Parathyroid adenoma (tissue), 2 donors: Measurements from ENCODE around the gene FUT6.

Experiments used
- H2AFZ ChIP-seq: fragments of 300-600 bp; sonication (generic); one replicate; pipeline ENCODE4 v1.7.0; 2017; ENCODE audit warnings: antibody characterized with exemption, mild to moderate bottlenecking
- H3K27ac ChIP-seq: fragments of 300-600 bp; sonication (generic); one replicate; pipeline ENCODE4 v1.7.0; 2017
- H3K27me3 ChIP-seq: fragments of 300-600 bp; sonication (generic); one replicate; pipeline ENCODE4 v1.7.0; 2017; ENCODE audit warnings: low read length; ENCODE audit not compliant: control insufficient read depth, insufficient read depth
- H3K36me3 ChIP-seq: fragments of 300-600 bp; sonication (generic); one replicate; pipeline ENCODE4 v1.7.0; 2017; ENCODE audit warnings: low read length; ENCODE audit not compliant: control insufficient read depth, insufficient read depth
- H3K4me1 ChIP-seq: fragments of 300-600 bp; sonication (generic); one replicate; pipeline ENCODE4 v1.7.0; 2017; ENCODE audit warnings: control low read depth
- H3K4me2 ChIP-seq: fragments of 300-600 bp; sonication (generic); one replicate; pipeline ENCODE4 v1.7.0; 2017; ENCODE audit warnings: low read length
- H3K4me3 ChIP-seq: fragments of 300-600 bp; sonication (generic); one replicate; pipeline ENCODE4 v1.7.0; 2017; ENCODE audit warnings: low read depth, low read length
- H3K79me2 ChIP-seq: fragments of 300-600 bp; sonication (generic); one replicate; pipeline ENCODE4 v1.7.0; 2017; ENCODE audit warnings: control low read depth
- H3K9ac ChIP-seq: fragments of 300-600 bp; sonication (generic); one replicate; pipeline ENCODE4 v1.7.0; 2017; ENCODE audit warnings: mild to moderate bottlenecking
- H3K9me3 ChIP-seq: fragments of 300-600 bp; sonication (generic); one replicate; pipeline ENCODE4 v1.7.0; 2017; ENCODE audit warnings: low read length; ENCODE audit not compliant: control insufficient read depth
- TF ChIP-seq, protein P1 (sequence below): fragments of 300-600 bp; sonication (generic); IDR thresholded peaks from one replicate; pipeline ENCODE4 v1.7.0; 2017; ENCODE audit warnings: antibody characterized with exemption, mild to moderate bottlenecking
- donor health status: primary hyperparathyroidism.

The FUT6 gene

DNA sequence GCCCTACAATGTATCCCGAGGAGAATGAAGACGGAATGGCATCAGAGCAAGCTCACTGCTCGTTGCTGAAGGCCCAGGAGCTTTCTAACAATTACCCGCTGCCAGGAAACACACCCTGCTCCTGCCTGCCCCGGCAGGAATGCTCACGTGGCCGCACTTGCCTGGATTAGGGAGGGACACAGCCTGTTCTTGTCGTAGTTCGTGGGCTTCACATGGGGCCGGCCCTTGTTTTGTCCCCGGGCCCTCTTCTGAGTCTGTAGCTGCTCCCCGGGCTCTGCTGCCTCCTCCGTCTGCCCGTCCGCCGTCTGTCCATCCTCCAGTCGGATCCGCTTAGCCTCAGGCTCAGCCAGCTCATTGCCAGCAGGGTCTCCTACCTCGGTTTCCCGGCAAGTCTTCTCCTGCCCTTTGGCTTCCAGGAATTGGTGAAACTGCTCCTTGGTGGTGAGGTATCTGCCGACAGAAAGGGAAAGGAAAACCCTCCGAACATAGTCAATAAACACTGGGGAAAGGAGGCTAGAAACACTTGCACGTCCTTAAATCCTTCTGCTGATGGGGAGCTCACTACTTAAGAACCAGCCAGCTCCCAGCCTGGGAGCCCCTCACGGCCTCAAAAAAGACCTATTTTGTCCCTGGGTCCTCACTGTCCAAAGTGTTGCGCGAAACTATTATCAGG, 49.5 kb downstream of the FUT6 start:
- H3K27ac ChIP-seq, result no peak overlapping the region
- no peak overlapping the region for H3K9ac ChIP-seq
- H3K4me2 ChIP-seq, result peak overlapping the region; percentile 76
- H2AFZ ChIP-seq, result peak overlapping the region; percentile 87
- no peaks in the 10 kb centered on the region for H3K27me3 ChIP-seq
- H3K36me3 ChIP-seq, result no peaks in the 10 kb centered on the region
- peak overlapping the region; percentile 90 for H3K4me3 ChIP-seq
- H3K4me1 ChIP-seq, result no peaks in the 10 kb centered on the region
- no peaks in the 10 kb centered on the region for H3K79me2 ChIP-seq
- TF ChIP-seq, protein P1, sequence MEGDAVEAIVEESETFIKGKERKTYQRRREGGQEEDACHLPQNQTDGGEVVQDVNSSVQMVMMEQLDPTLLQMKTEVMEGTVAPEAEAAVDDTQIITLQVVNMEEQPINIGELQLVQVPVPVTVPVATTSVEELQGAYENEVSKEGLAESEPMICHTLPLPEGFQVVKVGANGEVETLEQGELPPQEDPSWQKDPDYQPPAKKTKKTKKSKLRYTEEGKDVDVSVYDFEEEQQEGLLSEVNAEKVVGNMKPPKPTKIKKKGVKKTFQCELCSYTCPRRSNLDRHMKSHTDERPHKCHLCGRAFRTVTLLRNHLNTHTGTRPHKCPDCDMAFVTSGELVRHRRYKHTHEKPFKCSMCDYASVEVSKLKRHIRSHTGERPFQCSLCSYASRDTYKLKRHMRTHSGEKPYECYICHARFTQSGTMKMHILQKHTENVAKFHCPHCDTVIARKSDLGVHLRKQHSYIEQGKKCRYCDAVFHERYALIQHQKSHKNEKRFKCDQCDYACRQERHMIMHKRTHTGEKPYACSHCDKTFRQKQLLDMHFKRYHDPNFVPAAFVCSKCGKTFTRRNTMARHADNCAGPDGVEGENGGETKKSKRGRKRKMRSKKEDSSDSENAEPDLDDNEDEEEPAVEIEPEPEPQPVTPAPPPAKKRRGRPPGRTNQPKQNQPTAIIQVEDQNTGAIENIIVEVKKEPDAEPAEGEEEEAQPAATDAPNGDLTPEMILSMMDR, result no peak
- H3K9me3 ChIP-seq, result no peaks in the 10 kb centered on the region

DNA sequence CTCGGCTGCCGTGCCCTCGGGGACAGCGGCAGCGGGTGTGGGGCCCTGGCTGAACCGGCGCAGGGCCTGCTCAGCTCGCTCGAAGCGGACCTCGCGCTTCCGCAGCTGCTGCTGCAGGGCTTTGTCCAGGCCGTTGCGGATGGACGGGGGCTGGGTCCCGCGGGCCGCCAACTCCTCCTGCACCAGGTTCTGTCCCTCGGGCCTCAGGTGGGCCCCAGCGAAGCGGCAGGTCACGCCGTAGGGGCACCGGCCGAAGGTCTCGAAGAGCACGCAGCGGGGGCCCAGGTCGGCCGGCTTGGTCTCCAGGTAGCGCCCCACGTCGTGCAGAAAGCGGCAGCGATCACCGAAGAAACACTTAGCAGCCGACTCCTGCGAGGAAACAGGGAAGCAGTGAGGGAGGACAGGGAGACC, 50.1 kb downstream of the FUT6 start:
- Histone ChIP-seq H3K27ac (no peak overlapping the region), H3K4me3 (no peak overlapping the region), H3K79me2 (no peaks in the 10 kb centered on the region), H3K9me3 (no peaks in the 10 kb centered on the region), H3K36me3 (no peaks in the 10 kb centered on the region), H2AFZ (no peak overlapping the region), H3K4me1 (no peaks in the 10 kb centered on the region), H3K27me3 (no peaks in the 10 kb centered on the region), H3K4me2 (no peak overlapping the region), H3K9ac (no peak overlapping the region)
- TF ChIP-seq, protein P1, result no peak

DNA sequence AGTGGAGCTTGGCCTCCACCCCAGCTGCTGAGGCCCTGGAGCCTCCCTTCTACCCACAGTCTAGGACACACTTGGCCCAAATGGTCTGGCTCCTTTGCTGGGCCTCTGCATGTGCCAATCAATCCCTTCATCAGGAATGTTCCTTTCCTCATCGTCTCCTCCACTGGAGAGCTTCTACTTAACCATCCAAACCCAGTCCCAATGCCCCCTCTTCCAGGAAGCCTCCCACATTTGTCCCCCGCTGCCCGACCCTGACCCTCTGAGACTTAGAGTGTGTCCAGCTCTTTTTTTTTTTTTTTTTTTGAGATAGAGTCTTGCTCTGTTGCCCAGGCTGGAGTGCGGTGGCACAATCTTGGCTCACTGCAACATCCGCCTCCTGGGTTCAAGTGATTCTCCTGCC, 51.1 kb downstream of the FUT6 start:
- Histone ChIP-seq H3K4me3 (no peak overlapping the region), H3K79me2 (no peaks in the 10 kb centered on the region), H3K27ac (no peak overlapping the region), H3K36me3 (no peaks in the 10 kb centered on the region), H2AFZ (no peak overlapping the region), H3K9me3 (no peaks in the 10 kb centered on the region), H3K4me2 (no peak overlapping the region), H3K4me1 (no peaks in the 10 kb centered on the region), H3K27me3 (no peaks in the 10 kb centered on the region), H3K9ac (no peak overlapping the region)
- TF ChIP-seq, protein P1, result no peak

DNA sequence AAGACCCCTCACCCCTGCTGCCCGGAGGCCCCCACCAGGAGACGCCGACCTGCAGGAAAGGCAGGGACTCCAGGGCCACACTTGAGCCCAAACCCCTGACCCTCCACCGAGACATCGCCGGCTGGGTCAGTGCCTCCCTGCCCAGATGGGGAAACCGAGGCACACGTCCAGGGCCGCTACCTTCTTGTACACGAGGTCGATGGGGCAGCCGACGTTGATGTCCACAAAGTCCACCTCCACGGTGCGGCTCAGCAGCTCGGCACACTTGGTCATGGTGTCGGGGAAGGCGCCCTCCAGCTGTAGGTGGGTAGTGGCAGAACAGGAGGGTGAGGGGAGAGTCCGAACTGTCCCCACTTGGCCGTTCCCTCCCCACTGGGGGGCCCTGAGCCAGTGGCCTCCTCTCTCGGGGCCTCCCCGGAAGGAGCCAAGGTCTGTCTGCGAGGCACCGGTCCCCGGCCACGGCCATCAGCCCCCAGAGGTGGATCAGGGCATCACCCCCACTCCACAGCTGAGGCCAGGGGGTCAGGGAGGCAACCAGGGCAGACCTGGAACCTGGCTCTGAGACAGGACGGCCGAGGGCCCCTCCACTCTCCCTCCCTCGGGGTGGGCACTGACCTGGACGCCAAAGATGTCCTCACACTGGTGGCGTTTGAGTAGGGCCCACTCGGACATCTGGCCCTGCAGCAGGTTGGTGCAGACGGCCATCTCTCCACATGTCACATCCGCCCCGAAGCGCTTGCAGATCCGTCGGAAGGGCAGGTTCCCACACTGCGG, 51.9 kb downstream of the FUT6 start:
- TF ChIP-seq, protein P1, result no peak
- Histone ChIP-seq H3K9ac (no peak overlapping the region), H3K4me3 (no peak overlapping the region), H3K4me1 (no peaks in the 10 kb centered on the region), H2AFZ (no peak overlapping the region), H3K36me3 (no peaks in the 10 kb centered on the region), H3K4me2 (no peak overlapping the region), H3K27ac (no peak overlapping the region), H3K9me3 (no peaks in the 10 kb centered on the region), H3K79me2 (no peaks in the 10 kb centered on the region), H3K27me3 (no peaks in the 10 kb centered on the region)
